Stimulated activated CD8-positive, alpha-beta memory T cell treated with anti-CD3 and anti-CD28 coated beads, Interleukin-4, amount 100 ng/mL, for 24 hours (primary cell): ENCODE measurements around the gene ENKUR.

Source experiments
- DNase-seq: peaks from one replicate; pipeline ENCODE4 v3.0.0-alpha.2; 2020; ENCODE audit warnings: low read depth

ENKUR gene

DNA sequence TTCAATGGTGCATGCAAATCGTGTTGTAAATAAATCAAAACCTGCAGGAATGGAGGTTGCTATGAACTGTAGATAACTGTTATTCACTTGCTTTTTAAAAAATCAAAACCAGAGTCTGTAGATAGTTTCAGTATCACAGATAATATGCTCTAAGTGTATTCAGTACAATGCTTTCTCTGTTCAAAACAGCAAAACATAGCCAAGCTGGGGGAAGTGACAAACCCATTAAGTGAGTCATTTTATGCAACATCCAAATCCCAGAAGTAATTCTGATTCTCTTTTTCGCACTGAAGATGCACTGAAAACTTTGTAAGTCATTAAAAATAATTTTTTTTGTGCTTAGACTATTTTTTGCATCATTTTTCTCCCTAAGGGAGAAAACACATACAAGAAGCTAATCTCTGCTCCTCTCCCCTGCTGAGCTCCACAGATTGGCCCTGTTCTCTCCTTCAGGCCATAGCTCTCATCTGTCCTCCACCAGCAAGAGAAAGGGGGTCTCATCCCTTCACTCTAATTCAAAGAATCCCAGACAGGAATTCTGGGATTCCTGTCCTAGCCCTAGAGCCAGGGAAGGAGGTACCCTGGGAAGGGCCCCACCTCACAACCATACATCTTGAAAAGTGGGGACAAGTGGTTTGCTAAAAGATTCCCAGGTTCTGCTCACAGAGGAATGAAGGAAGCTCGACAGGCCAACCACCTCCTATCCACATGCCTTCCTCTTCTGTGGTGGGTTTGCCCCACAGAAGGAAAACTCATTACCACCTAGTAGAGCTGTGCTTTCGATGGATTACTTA lies 68.5 kb downstream of the ENKUR start:
- no peak for DNase-seq

DNA sequence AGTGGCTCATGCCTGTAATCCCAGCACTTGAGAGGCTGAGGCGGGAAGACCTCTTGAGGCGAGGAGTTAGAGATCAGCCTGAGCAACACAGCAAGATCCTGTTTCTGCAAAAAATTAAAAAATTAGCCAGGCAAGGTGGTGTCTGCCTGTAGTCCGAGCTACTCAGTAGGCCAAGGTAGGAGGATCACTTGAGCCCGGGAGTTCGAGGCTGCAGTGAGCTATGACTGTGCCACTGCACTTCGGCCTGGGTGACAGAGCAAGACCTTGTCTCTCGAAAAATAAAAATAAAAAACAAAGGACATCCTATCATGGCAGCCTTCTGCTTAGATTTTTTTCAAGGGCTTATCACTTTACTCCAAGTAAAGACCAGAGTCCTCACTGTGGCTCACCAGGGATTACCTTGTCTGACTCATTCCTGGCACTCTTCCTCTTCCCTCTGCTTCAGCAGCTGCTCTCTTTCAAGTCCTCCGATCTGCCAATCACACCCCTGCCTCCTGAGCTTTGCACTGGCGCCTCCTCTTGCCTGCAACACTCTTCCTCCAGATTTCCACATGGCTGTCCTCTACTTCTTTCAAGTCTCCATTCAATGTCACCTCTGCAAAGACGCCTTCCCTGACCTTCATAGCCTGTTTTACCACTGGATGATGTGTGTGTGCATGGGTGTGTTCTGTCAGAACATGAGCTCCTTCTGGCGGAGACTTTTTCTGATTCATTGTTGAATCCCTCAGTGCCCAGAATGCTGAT lies 71.3 kb downstream of the ENKUR start:
- DNase-seq, result no peak

DNA sequence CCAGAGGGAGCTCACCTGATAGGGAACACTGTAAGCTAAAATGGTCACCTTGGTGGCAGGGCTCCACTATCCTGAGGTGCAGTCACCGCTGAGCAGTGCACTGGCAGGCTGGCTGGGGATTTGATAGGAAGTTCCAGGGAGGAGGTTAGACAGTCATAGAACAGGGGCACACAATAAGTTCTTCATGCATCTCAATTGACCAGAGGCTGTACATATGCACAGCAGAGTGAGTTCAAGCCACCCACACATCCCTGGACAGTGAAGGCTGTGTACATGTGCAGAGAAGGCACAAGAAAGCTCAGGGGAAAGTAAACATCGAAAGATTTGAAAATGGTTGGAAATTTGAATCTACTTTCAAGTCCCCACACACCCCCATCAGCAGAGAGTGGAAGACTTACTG lies 77.4 kb downstream of the ENKUR start:
- DNase-seq, result no peak

DNA sequence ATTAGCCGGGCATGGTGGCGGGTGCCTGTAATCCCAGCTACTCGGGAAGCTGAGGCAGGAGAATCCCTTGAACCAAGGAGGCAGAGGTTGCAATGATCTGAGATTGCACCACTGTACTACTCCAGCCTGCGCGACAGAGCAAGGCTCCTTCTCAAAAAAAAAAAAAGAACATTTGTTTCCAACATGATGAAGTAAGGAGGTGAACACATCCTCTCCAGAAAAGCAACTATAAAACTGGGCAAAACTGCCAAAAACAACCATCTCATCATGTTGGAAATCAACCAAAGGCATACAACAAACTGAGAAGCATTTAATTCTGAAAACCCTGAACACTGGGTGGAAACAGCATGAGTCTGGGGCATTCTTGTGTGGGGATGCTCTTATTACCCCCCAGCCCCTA lies 77.9 kb downstream of the ENKUR start:
- no peak for DNase-seq

DNA sequence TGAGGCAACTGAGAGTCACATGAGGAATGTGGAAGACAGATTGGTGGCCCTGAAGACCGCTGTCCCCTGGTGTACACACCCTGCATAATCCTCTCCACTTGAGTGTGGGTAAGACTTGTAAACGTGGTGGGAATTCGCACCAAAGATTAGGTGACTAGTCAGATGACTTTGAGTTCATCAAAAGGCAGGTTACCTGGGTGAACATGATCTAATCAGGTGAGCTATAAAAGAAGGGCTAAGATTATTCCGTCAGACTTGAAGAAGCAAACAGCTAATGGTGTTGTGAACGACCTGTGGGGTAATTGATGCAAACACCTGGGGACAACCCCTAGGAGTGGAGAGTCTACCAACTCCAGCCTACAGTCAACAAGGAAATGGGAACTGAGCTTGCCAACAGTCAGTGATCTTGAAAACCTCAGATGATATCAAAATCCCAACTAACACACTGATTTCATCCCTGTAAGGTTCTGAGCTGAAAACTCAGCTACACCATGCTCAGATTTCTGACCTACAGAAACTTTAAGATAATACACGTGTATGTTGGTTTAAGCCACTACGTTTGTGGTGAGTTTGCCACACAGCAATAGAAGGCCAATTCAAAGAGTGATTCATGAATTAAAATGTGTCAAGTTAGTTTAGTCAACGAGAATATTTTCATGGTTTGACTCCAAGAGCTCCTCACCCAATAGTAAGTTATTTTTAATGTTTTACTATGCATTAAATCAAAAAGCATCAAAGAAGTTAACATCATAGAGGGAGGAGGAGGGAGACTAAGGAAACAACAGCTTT lies 80.3 kb downstream of the ENKUR start:
- DNase-seq, result no peak
